K562 (cell line): ENCODE measurements around the gene SAT2. TPM values are rescaled to one million over a fixed set of nuclear protein-coding genes. Genes with fewer than 3 reads are reported as not detected.

Experiments used
- ATAC-seq: fragments of 200-7000 bp; cut with Tn5 transposase; 3 replicates; pipeline ENCODE4 v1.9.1; 2020; ENCODE audit warnings: moderate library complexity
- BruUV-seq: library from RNA; stranded (reverse); fragments of 400-500 nt; replicated peaks from 2 replicates; lab custom pipeline; 2021; lab: Mats Ljungman, UMichigan
- CTCF ChIA-PET: fragments of 300-600 bp; formaldehyde crosslinking; extraction: SDS; loops from one replicate; lab custom pipeline; 2021; ENCODE audit warnings: low intra/inter-chr PET ratio; lab: Yijun Ruan, JAX
- POLR2A ChIA-PET: fragments of 300-600, 350-650 bp; sonication (Branson Sonifier 250); formaldehyde crosslinking; extraction: SDS; loops from one replicate; lab custom pipeline; 2021; ENCODE audit warnings: antibody characterized with exemption, inconsistent platforms; lab: Yijun Ruan, JAX
- DNase-seq, 4 experiments: peaks; one replicate each; pipeline versions ENCODE4 v3.0.0 to v3.0.0-alpha.2; 2011 to 2018; ENCODE audit warnings: low spot score in 3 of 4, mixed read lengths in 3 of 4; ENCODE audit errors: extremely low read depth in 1 of 4
- FAIRE-seq: peaks from 2 replicates; lab custom pipeline; 2011; peaks lifted over from hg19 to GRCh38; lab: Jason Lieb, UNC
- H2AFZ ChIP-seq: 2 replicates; pipeline ENCODE4 v1.6.0; 2011; ENCODE audit warnings: low read depth, low read length, control low read depth, inconsistent platforms
- H3K27ac ChIP-seq: fragments of 200-600 bp; 3 replicates; pipeline ENCODE4 v1.8.0; 2011; ENCODE audit warnings: low read depth, mild to moderate bottlenecking, control low read depth, inconsistent platforms, low read length, moderate library complexity, mixed read lengths; ENCODE audit errors: extremely low read depth
- H3K27me3 ChIP-seq, 2 experiments: fragments of 300-600 bp in 1 of 2; 2 replicates in 1 of 2; 3 replicates in 1 of 2; pipeline versions ENCODE4 v1.6.0 to v1.8.0; 2011; ENCODE audit warnings: inconsistent platforms in 2 of 2, low read length in 2 of 2, mild to moderate bottlenecking in 1 of 2, mixed read lengths in 1 of 2, moderate library complexity in 1 of 2; ENCODE audit not compliant: control insufficient read depth in 2 of 2, insufficient read depth in 2 of 2
- H3K36me3 ChIP-seq: fragments of 300-600 bp; 3 replicates; pipeline ENCODE4 v1.8.0; 2011; ENCODE audit warnings: mild to moderate bottlenecking, low read length, inconsistent platforms; ENCODE audit not compliant: control insufficient read depth, insufficient read depth
- H3K4me1 ChIP-seq, 2 experiments: fragments of 200-600 bp in 1 of 2; replicated peaks in 1 of 2; 2 replicates in 1 of 2; 3 replicates in 1 of 2; pipeline versions ENCODE4 v1.5.1 to v1.8.0; 2011; ENCODE audit warnings: inconsistent platforms in 2 of 2, low read length in 2 of 2, mild to moderate bottlenecking in 1 of 2, mixed read lengths in 1 of 2, moderate library complexity in 1 of 2; ENCODE audit not compliant: control insufficient read depth in 2 of 2, insufficient read depth in 2 of 2
- H3K4me2 ChIP-seq: 2 replicates; pipeline ENCODE4 v1.6.1; 2011; ENCODE audit warnings: low read length, control low read depth, inconsistent platforms, mixed read lengths; ENCODE audit not compliant: insufficient read depth
- H3K4me3 ChIP-seq: fragments of 200-600 bp; sonication (generic), shearing (Covaris generic); 2 replicates; pipeline ENCODE4 v1.5.1; 2016; ENCODE audit warnings: control low read depth, inconsistent platforms
- H3K79me2 ChIP-seq: fragments of 200-600 bp; 3 replicates; pipeline ENCODE4 v1.8.0; 2011; ENCODE audit warnings: low read length, inconsistent platforms; ENCODE audit not compliant: control insufficient read depth, insufficient read depth
- H3K9ac ChIP-seq, 2 experiments: 2 replicates each; pipeline versions ENCODE4 v1.6.0 to v1.6.1; 2011; ENCODE audit warnings: low read depth in 2 of 2, low read length in 2 of 2, control low read depth in 1 of 2, inconsistent platforms in 1 of 2, mild to moderate bottlenecking in 1 of 2, mixed read lengths in 1 of 2; ENCODE audit not compliant: insufficient read depth in 1 of 2
- H3K9me1 ChIP-seq: one replicate; pipeline ENCODE4 v1.6.0; 2011; ENCODE audit warnings: inconsistent platforms, mild to moderate bottlenecking, low read length, moderate library complexity; ENCODE audit not compliant: control insufficient read depth, insufficient read depth
- H3K9me3 ChIP-seq: replicated peaks from 2 replicates; pipeline ENCODE4 v1.5.1; 2011; ENCODE audit warnings: low read depth, low read length, inconsistent platforms; ENCODE audit not compliant: control insufficient read depth, insufficient read depth
- H4K20me1 ChIP-seq: replicated peaks from 2 replicates; pipeline ENCODE4 v1.6.1; 2011; ENCODE audit warnings: low read length, inconsistent platforms, mixed read lengths; ENCODE audit not compliant: control insufficient read depth, insufficient read depth
- ARID4B ChIP-seq: sonication (generic); formaldehyde crosslinking; IDR thresholded peaks from 2 replicates; pipeline ENCODE4 v1.8.0; 2022; ENCODE audit warnings: mild to moderate bottlenecking, missing genetic modification reagents
- E2F8 ChIP-seq: fragments of 450-650 bp; IDR thresholded peaks from 2 replicates; pipeline ENCODE4 v1.7.1; 2018; ENCODE audit warnings: mild to moderate bottlenecking, low read depth; ENCODE audit not compliant: partially characterized antibody
- HNRNPK ChIP-seq: fragments of 200-400 bp; formaldehyde crosslinking; IDR thresholded peaks from one replicate; pipeline ENCODE4 v1.6.1; 2018; ENCODE audit warnings: mild to moderate bottlenecking, low read depth, low read length; ENCODE audit not compliant: poor library complexity, severe bottlenecking
- HOMEZ ChIP-seq: fragments of 250-450 bp; sonication (Bioruptor Pico); IDR thresholded peaks from 2 replicates; pipeline ENCODE4 v1.4.0; 2020; ENCODE audit warnings: mild to moderate bottlenecking, moderate library complexity
- NCOR1 ChIP-seq: fragments of 450-650 bp; IDR thresholded peaks from 2 replicates; pipeline ENCODE4 v1.6.1; 2016; ENCODE audit warnings: mild to moderate bottlenecking, moderate library complexity
- NFYB ChIP-seq: IDR thresholded peaks from 2 replicates; pipeline ENCODE4 v1.6.1; 2011; ENCODE audit warnings: mild to moderate bottlenecking, moderate library complexity; ENCODE audit not compliant: insufficient read length; ENCODE audit errors: extremely low read depth
- TAF1 ChIP-seq: IDR thresholded peaks from 2 replicates; pipeline ENCODE4 v1.6.1; 2011; ENCODE audit warnings: mild to moderate bottlenecking, low read length, moderate library complexity; ENCODE audit not compliant: insufficient read depth, control insufficient read depth, severe bottlenecking; ENCODE audit errors: extremely low read depth
- TRIM28 ChIP-seq: fragments of 450-650 bp; IDR thresholded peaks from 2 replicates; pipeline ENCODE4 v1.6.1; 2017
- USF1 ChIP-seq: sonication (generic); formaldehyde crosslinking; IDR thresholded peaks from 2 replicates; pipeline ENCODE4 v1.9.0; 2022; ENCODE audit warnings: mild to moderate bottlenecking, missing genetic modification reagents
- ZC3H11A ChIP-seq: IDR thresholded peaks from 2 replicates; pipeline ENCODE4 v1.6.1; 2012; ENCODE audit warnings: low read depth, low read length, improper control_type of control experiment
- ZFP30 ChIP-seq: fragments of 250-450 bp; sonication (Bioruptor Pico); IDR thresholded peaks from 2 replicates; pipeline ENCODE4 v1.8.0; 2022; ENCODE audit warnings: moderate library complexity, mild to moderate bottlenecking, inconsistent platforms, borderline replicate concordance
- ZNF311 ChIP-seq: fragments of 250-450 bp; sonication (Bioruptor Pico); IDR thresholded peaks from 2 replicates; pipeline ENCODE4 v1.4.0; 2020; ENCODE audit warnings: mild to moderate bottlenecking, moderate library complexity
- ZNF444 ChIP-seq: fragments of 250-450 bp; sonication (Bioruptor Pico); IDR thresholded peaks from 2 replicates; pipeline ENCODE4 v1.4.0; 2020; ENCODE audit warnings: mild to moderate bottlenecking, moderate library complexity
- WGBS: fragments of 100-300 bp; shearing (Covaris generic); methylation state at CpG from one replicate; pipeline ENCODE4 v1.1.6; 2016; ENCODE audit warnings: low coverage, mixed read lengths; ENCODE audit not compliant: insufficient coverage; ENCODE audit errors: missing lambda C conversion rate; 5-methylcytosine and 5-hydroxymethylcytosine counted together
- in situ Hi-C: fragments of 300-500 bp; cut with MboI; formaldehyde crosslinking; loops from 4 replicates; pipeline ENCODE4 v1.15.0; 2018; ENCODE audit warnings: inconsistent platforms, mixed read lengths
- intact Hi-C: fragments of 100-400 bp; cut with micrococcal nuclease; formaldehyde crosslinking; loops from 2 replicates; pipeline ENCODE4 v1.14.2; 2022
- polyA plus RNA-seq, 8 experiments: library from polyadenylated mRNA; depleted of rRNA in 4 of 8; stranded (reverse) in 5 of 8; unstranded in 3 of 8; fragments of >200 nt; fragmentation: Nextera tagmentation in 2 of 8; fragmentation: Illumina TruSeq in 1 of 8; extraction: Ambion mirVana in 2 of 8; extraction: Trizol in 1 of 8; gene quantifications; 2 replicates each; pipeline versions ENCODE4 v1.2.1 to v1.2.3, GENCODE V29; 2011 to 2014; ENCODE audit warnings: inconsistent platforms in 1 of 8, missing spikeins in 1 of 8
- total RNA-seq, 7 experiments: library from RNA; depleted of rRNA in 6 of 7; stranded (reverse); fragments of >200 nt in 6 of 7; fragmentation: Illumina TruSeq in 2 of 7; extraction: Trizol in 2 of 7; gene quantifications; 2 replicates each; pipeline versions ENCODE4 v1.2.1 to v1.2.3, GENCODE V29; 2011 to 2021; ENCODE audit warnings: low replicate concordance in 1 of 7

Gene SAT2
- total and polyA plus RNA-seq, 9 of the 15 experiments (the other 6 are each of a cell fraction or from before 2014, with no cell fraction given), result 2.0 to 8.0 (median 5.3) TPM

GRCh38 chr17:7674934-7675333 lies 47.3 kb upstream of the SAT2 start:
- ChIA-PET CTCF (no interaction called here), POLR2A (interaction anchor here (1.0 to 3.7 kb wide), 2 partner anchors 9 to 12 kb away, joined by 3 to 19 read pairs; partner anchors contain the start of gene TP53)
- no peaks in the 10 kb centered on the region; a peak in 1 of 5 replicates for H3K4me1 ChIP-seq
- no peaks in the 10 kb centered on the region for H4K20me1 ChIP-seq
- no peak overlapping the region for H2AFZ ChIP-seq
- no peak overlapping the region for H3K4me3 ChIP-seq
- in situ Hi-C loops (no loop called here), intact Hi-C loops (no loop called here)
- no peak for FAIRE-seq
- no peak overlapping the region for H3K9ac ChIP-seq
- no peak overlapping the region for H3K27ac ChIP-seq
- H3K4me2 ChIP-seq, result no peak overlapping the region
- H3K9me3 ChIP-seq, result peaks cover 3% of the 10 kb centered on the region
- WGBS, result 80% methylated on average over 10 of the region's 14 CpGs
- peaks cover 35% of the 10 kb centered on the region for H3K36me3 ChIP-seq
- no peaks in the 10 kb centered on the region for H3K27me3 ChIP-seq
- H3K9me1 ChIP-seq, result no peaks in the 10 kb centered on the region
- no peaks in the 10 kb centered on the region for H3K79me2 ChIP-seq
- BruUV-seq, result no TSS peak
- DNase-seq, result no peak
- ATAC-seq, result no peak
- TF ChIP-seq TRIM28, result no peak
- TF ChIP-seq USF1 (CRISPR knock-in tag), result no peak
- TF ChIP-seq ZNF311 (CRISPR knock-in tag), result no peak
- no peak for TF ChIP-seq ZNF444
- TF ChIP-seq ZFP30, result no peak
- TF ChIP-seq NFYB, result no peak
- TF ChIP-seq NCOR1, result no peak
- TF ChIP-seq HNRNPK, result no peak
- TF ChIP-seq HOMEZ (CRISPR knock-in tag), result no peak
- no peak for TF ChIP-seq ZC3H11A
- TF ChIP-seq ARID4B (CRISPR knock-in tag), result no peak
- no peak for TF ChIP-seq E2F8
- TF ChIP-seq TAF1, result no peak
